ENCODE measurements around the gene HLA-DQB1.
"Not testable (repeated sequence)": the region's sequence is repeated elsewhere in the genome, so short reads cannot be mapped to it uniquely, and the experiment has no call there.

Gene HLA-DQB1

GRCh38 chr6:32666420-32667300, at the start of gene HLA-DQB1:
Gene HLA-DQB1 (minus strand): TSS chr6:32666657. CDS start chr6:32666607, 50 bp downstream.
- peak; percentile 19 for DNase-seq (ENCODE audit: low spot score)

DNA sequence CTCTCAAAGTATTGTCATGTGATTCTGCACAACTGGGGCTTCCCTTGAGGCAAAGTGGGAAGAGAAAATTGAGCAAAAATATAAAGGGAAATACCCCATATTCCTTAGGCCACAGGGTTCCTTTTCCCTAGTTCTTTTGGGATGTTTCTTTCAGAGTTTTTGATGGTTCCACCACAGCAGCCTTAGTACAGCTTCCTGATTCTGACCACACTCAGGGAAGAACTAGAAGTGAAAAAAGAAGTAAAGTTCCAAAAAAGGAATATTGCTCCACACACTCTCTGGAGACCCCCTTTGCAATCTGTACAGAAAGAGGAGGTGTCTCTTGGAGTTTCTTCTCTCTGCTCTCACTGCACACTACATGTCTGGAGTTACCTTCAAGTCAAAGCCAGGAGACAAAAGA, 46.8 kb upstream of the HLA-DQB1 start:
- no peak for DNase-seq (ENCODE audit: low spot score)

GRCh38 chr6:32709625-32710024, 43.2 kb upstream of the HLA-DQB1 start:
- DNase-seq (ENCODE audit: low spot score) = no peak

DNA sequence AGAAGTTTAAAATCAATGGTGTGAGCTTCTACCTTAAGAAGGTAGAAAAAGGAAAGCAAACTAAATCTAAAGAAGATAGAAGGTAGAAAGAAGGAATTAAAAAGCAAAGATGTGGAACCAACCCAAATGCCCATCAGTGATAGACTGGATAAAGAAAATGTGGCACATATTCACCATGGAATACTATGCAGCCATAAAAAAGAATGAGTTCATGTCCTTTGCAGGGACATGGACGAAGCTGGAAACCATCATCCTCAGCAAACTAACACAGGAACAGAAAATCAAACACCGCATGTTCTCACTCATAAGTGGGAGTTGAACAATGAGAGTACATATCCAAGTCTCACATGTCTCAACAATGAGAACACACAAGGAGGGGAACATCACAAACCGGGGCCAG, 38.7 kb upstream of the HLA-DQB1 start:
- DNase-seq (ENCODE audit: low spot score) = not testable (repeated sequence)

DNA sequence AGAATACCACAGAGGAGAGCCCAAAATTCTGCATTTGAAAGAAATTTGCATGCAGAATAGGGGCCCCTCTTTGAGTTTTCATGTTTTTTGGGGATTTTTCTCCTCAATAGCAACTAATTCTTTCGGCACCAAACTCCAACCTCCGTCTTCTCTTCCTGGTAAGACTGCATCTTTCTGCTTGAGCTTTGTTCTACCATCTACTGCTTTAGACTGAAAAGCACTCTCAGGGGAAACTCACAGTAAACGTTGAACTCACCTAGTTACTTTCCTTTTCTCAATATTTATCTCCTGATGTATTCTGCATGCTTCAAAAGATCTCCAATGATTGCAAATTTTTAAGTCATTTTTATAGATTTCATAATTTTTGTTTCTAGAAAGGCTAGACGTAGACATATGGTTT, 36.9 kb upstream of the HLA-DQB1 start:
- no peak for DNase-seq (ENCODE audit: low spot score)

DNA sequence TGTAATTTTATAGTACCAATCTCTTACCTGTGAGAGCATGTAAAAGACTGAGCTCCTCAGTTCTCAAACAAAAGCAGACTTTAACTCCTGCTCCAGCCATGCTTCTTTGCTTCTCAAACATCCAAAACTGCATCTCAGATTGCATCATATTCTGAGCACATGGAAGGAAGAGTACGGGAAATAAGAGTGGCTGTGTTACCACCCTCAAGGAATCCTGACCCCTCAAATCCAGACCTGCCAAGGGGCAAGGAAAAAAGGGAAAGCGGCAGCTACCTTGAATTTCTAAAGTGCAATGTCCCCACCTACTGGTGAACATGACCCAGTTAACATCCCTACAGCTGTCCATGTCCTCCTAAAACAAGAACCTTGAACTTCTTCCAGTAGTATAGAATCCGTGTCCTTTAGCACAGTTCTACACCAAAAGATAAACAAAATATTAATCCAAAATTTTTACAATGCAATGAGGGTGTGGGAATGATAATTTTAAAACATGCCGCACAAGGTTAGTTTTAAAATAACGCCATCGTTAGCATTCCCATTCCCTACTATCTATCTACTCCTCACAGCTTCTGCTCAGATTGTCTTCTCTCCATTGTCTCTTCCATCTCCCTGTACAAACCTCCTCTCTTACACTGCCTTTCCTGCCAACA, 34.1 kb upstream of the HLA-DQB1 start:
- DNase-seq (ENCODE audit: low spot score) = peak; percentile 49

DNA sequence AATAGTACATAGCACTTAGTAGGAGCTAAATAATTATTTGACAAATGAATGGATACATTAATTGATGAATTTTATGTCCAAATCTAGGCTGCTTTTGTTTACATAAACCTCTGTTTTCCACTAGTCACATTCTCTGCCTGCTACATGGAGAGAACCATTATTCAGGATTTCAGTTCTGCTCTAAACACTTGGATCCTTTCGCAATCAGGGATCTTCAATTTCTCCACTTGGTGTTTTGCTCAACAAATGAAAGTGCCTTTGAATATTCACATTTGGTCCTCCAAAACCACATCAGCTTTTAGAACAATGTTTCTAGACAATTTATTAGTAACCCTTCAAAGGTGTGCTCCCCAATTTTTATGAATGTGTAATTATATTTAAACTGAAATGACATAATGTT, 30.6 kb upstream of the HLA-DQB1 start:
- no peak for DNase-seq (ENCODE audit: low spot score)

DNA sequence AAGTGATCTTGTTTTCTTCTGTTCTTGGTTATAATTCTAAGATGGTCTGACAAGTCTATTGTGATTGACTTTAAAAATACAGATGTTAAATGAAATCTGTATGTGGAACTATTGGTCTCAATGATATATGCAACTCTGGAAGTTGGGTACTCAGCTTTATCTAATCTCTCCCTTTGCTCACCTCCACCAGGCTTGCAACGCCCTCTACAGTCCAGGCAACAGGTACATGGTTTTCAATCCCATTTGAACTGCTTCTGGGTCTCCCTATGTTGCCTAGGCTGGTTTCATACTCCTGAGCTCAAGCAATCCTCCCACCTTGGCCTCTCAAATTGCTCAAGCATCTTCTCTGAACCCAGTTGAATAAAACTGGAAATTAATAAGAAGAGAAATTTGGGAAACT, 25.6 kb upstream of the HLA-DQB1 start:
- no peak for DNase-seq (ENCODE audit: low spot score)

DNA sequence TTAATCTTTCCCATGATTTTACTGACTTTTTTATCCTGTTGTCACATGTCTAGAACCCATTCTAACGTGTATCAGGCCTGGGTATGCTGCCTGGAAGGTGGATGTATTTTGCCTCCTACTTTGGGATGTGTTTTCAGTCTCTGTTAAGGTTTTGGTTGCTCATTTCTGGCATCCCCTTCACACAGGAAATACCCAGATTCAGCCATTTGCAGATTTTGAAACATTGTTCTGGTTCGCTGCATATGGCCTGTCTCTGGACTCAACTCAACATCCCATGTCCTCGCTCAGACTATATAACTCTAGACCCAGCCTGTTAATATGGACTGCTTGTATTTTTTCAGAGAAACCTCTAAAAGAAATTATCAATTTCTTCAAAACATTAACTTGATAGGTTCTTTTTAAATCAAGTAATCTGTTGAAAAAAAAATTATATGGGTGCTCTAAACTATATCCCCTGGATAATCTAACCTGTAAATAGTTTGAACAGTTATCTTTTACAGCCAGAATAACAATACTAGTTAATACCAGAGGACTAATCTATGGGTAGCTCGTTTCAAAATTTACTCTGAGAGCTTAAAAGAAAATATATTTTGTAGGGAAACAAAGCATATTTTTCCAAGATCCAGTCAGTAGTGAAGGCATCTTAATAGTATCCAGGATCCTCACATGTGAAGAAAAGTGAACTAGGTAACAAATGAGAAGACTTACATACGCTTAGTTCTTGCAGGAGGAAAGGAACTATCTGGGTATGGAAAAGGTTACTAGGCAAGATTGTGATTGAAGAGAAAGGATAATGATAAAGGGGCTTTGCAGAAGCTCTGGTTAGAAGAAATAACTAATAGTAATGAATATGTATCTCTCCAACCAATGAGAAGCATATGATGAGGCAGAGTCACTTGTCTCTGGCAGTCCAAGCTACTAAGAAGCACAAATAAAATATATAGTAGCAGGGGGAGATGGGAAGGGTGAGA, 23.4 kb upstream of the HLA-DQB1 start:
- DNase-seq (ENCODE audit: low spot score) = no peak

DNA sequence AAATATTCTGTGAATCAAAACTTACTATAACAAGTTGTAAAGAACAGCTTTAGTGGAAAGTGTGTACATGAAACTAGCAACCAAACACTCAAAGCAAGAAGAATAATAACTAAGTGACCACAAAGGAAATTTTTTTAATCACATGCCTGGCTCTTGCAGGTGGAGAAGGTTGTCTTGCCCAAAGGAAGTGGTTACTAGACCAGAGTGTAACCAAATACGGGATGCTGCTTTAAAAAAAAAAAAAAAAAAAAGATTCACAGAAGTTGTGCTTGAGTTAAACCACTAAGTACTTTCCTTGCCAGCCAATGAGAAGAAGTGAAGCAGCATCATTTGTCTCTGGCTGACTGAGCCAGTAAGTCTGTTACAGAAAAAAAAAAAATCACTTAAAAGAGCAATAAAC, 19.1 kb upstream of the HLA-DQB1 start:
- no peak for DNase-seq (ENCODE audit: low spot score)

DNA sequence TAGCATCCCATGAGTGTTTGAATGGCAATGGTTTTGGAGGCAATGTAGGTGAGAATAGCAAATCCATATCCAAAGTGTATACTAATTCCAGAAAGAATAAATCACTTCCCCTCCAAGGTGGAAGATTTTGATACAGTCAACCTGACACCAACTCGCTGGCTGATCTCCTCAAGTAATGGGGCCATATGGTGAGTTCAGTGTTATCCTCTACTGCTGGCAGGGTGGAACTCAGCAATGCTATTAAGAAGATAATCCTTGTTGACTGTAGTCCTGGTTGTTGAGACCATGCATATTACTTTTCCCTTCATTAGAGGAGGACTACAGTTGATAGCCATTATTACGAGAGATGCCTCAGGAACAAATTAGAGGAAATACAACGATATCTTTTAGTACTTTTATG, 17.8 kb upstream of the HLA-DQB1 start:
- no peak for DNase-seq (ENCODE audit: low spot score)

GRCh38 chr6:32680055-32680454, 13.6 kb upstream of the HLA-DQB1 start:
- no peak for DNase-seq (ENCODE audit: low spot score)

DNA sequence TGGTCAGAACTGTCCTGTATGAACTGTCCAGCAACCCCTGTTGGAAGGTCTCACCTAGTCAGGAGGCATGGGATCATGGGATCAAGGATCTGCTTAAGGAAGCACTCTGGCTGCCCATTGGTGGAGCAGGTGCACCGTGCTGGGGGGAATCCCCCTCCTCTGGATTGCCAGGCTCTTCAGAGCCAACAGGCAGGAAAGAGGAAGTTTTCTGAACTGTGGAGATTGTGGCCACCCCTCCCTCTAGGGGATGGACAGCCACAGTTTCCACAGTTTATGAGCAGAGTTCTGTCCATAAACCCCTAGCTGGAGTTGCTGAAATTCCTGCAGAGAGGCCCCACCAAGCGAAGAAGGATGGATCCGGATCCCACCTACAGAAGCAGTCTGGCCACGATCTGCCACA, 13.0 kb upstream of the HLA-DQB1 start:
- DNase-seq (ENCODE audit: low spot score) = no peak

DNA sequence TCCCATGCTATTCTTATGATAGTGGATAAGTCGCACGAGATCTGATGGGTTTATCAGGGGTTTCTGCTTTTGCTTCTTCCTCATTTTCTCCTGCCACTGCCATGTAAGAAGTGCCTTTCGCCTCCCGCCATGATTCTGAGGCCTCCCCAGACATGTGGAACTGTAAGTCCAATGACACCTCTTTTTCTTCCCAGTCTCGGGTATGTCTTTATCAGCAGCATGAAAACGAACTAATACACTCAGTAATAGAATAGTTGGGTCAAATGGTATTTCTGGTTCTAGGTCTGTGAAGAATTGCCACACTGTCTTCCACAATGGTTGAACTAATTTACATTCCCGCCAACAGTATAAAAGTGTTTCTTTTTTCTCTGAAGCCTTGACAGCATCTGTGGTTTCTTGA, 7.7 kb upstream of the HLA-DQB1 start:
- DNase-seq (ENCODE audit: low spot score) = not testable (repeated sequence)

GRCh38 chr6:32671908-32672307, 5.5 kb upstream of the HLA-DQB1 start:
- not testable (repeated sequence) for DNase-seq (ENCODE audit: low spot score)

DNA sequence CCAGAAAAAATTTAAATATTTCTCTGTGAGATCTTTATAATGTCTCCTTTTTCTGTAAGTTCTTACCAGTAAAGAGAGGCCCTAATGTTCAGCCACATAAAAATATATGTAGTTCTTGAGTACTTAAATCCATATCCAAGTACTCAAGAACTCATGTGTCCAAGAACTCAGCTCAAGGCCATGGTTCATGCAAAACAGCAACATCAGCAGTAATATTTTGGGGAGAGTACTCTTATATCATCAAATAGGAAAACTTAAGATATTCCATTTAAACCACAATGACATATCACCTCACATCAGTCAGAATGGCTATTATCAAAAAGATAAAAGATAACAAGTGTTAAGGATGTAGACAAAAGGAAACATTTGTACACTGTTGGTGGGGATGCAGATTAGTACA, 3.4 kb upstream of the HLA-DQB1 start:
- DNase-seq (ENCODE audit: low spot score) = no peak

DNA sequence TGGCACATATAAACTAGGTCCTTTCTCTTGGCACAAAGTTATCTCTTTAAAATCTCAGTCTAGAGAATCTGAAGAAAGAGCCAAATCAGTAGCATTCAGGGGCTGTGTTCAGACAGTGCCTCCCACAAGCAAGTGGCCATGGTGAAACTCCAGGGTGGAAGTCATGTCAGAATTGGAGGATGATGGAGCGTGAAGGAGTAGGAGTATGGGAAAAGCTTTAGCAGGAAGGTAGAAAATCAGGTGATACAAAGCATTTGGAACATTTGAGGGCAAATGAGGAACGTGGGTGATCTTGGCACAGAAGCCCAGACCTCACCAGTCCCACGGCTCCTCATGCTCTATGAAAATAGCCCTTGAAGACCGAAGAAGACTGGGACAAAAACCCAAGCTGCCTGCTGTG, 2.8 kb upstream of the HLA-DQB1 start:
- no peak for DNase-seq (ENCODE audit: low spot score)

DNA sequence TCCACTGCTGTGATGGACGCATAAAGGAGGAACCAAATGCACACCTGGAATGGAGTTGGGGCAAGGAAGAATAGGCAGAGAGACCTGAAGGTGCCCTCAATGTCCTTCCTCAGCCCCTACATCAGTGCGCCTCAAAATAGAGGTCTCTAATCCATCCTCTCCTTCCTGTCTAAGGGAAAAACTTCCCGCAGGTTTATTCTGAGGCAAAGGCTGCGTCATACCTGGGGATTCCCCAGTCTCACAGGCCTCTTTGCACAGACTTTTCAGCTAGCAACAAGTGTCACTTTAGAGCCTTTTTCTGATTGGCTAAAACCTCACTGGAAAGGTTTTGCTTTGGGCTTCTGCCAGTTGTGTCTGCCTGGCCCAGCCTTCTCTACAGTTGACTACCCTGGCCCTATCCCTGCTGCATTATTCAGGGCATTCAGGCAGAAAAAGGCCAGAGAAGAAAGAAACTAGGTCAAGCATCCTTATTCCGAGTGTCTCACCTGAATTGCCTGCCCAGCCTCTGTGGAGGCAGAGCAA, 1.8 kb upstream of the HLA-DQB1 start:
- no peak for DNase-seq (ENCODE audit: low spot score)

- no peak for DNase-seq (ENCODE audit: low spot score)
Measured at GRCh38 chr6:32665661-32666060, 796 bp downstream of the HLA-DQB1 start.

DNA sequence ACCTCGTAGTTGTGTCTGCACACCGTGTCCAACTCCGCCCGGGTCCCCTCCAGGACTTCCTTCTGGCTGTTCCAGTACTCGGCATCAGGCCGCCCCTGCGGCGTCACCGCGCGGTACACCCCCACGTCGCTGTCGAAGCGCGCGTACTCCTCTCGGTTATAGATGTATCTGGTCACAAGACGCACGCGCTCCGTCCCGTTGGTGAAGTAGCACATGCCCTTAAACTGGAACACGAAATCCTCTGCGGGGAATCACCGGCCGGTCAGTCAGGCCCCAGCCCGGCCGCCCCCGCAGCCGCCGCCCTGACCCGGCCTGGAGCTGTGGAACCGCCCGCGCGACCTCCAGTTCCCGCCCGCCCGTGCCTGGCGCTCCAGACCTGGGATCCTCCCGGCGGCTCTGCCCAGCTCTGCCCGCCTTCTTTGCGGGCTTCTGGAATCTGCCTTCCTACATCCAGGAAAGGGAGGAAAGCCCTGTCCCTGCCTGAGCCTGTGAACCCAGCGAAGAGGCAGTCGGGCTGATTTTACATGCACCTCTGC, 1.6 kb downstream of the HLA-DQB1 start:
- no peak for DNase-seq (ENCODE audit: low spot score)

DNA sequence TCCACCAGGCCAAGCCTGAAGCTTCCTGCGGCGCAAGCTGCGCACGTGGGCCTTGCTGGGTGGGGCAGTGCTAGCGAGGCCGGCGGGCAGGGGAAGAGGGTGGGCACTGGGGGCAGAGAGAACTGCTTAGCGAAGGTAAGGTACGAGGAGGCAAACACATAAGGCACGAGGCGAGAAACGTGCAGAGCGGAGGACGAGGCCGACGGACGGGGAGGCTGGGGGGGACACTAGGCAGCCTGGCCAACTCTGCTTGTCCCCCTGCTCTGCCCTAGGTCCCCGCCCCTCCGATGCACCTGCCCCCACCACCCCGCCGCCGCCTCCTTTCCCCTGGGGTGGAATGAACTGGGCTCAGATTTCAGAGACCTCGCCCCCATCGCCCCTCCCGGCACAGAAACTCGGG, 2.1 kb downstream of the HLA-DQB1 start:
- no peak for DNase-seq (ENCODE audit: low spot score)

DNA sequence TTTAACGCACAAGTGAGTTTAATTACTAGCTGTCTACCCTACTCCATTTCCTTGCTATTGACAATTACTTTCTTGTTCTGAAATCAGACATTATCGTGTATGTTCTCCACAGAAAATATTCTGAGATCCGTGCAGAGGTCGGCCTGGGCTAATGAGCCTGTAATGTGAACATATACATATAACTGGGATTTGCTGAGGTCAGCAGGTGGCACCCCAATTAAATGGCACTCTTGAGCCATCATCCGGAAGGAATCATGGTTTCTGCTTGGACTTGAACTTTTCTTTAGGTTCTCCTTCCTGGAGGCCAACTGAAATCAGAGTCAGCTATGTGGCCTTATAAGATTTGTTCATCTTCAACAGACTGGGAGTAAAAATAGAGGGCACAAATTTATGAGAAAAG, 3.6 kb downstream of the HLA-DQB1 start:
- no peak for DNase-seq (ENCODE audit: low spot score)
